ENCODE data around the gene LSAMP.

DNA sequence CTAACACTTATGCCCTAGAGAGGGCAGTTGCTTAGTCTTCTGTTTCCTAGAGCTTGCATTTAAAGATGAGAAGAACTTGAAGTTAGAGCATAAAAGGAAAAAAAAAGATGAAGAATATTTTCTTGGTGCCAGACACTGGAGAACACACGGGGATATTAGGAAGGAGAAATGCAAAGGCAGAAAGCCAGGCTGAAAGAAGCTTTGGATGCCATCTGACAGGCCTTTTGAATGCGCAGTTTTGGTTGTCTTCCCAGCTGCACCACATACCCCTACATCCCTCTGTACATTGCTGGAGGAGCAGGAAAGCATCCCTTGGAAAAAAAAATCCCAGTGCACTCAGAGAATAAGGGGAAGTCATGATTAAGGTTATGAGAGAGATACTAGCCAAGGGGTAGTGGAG, 443.1 kb downstream of the LSAMP start:
- TF ChIP-seq ASH2L (IDR thresholded peaks at IDR 0.05; ENCODE audit: low read length), result no peak
- no peak for TF ChIP-seq CREB1 (IDR thresholded peaks at IDR 0.05)
- no peak for TF ChIP-seq MAX (IDR thresholded peaks at IDR 0.05)
- TF ChIP-seq EZH2 (IDR thresholded peaks at IDR 0.05; ENCODE audit: low read depth, low read length, severe bottlenecking), result no peak
- no peak for TF ChIP-seq YY1 (IDR thresholded peaks at IDR 0.05; ENCODE audit: low read depth, low read length)
- TF ChIP-seq, protein P1, sequence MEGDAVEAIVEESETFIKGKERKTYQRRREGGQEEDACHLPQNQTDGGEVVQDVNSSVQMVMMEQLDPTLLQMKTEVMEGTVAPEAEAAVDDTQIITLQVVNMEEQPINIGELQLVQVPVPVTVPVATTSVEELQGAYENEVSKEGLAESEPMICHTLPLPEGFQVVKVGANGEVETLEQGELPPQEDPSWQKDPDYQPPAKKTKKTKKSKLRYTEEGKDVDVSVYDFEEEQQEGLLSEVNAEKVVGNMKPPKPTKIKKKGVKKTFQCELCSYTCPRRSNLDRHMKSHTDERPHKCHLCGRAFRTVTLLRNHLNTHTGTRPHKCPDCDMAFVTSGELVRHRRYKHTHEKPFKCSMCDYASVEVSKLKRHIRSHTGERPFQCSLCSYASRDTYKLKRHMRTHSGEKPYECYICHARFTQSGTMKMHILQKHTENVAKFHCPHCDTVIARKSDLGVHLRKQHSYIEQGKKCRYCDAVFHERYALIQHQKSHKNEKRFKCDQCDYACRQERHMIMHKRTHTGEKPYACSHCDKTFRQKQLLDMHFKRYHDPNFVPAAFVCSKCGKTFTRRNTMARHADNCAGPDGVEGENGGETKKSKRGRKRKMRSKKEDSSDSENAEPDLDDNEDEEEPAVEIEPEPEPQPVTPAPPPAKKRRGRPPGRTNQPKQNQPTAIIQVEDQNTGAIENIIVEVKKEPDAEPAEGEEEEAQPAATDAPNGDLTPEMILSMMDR (IDR thresholded peaks at IDR 0.05; ENCODE audit: control extremely low read depth in 1 of 3, insufficient read depth in 1 of 3, low read depth in 1 of 3, low read length in 3 of 3), result no peak
- TF ChIP-seq SIN3A (conservative IDR thresholded peaks at IDR 0.05 in 1 of 2, IDR thresholded peaks at IDR 0.05 in 1 of 2; ENCODE audit: low read depth in 1 of 2, low read length in 2 of 2), result no peak
- no peak for TF ChIP-seq POLR2AphosphoS5 (IDR thresholded peaks at IDR 0.05; ENCODE audit: low read depth, low read length)
- no peak for TF ChIP-seq SP1 (IDR thresholded peaks at IDR 0.05; ENCODE audit: low read depth, low read length)
- no peak for TF ChIP-seq POLR2A (IDR thresholded peaks at IDR 0.05; ENCODE audit: control extremely low read depth in 1 of 2, low read depth in 2 of 2, low read length in 2 of 2)
- no peak for TF ChIP-seq TAF1 (IDR thresholded peaks at IDR 0.05; ENCODE audit: low read depth, low read length)

All from H1 (cell line).